ENCODE data around the gene SCN1B.

The SCN1B gene

GRCh38 chr19:35065574-35065973 lies 35.3 kb downstream of the SCN1B start:
- TF ChIP-seq CTCF (IDR thresholded peaks at IDR 0.05): no peak
- no peak for DNase-seq (ENCODE audit: low spot score)
- Histone ChIP-seq H3K27ac (no peak overlapping the region), H3K4me3 (no peak overlapping the region)

GRCh38 chr19:35066121-35066520 lies 35.9 kb downstream of the SCN1B start:
- DNase-seq (ENCODE audit: low spot score): no peak
- Histone ChIP-seq H3K4me3 (no peak overlapping the region), H3K27ac (no peak overlapping the region)
- no peak for TF ChIP-seq CTCF (IDR thresholded peaks at IDR 0.05)

GRCh38 chr19:35066691-35067563 lies 36.7 kb downstream of the SCN1B start:
- DNase-seq (ENCODE audit: low spot score): peak; percentile 86
- peak; percentile 85 for TF ChIP-seq CTCF (IDR thresholded peaks at IDR 0.05)
- H3K27ac ChIP-seq: no peak overlapping the region
- no peak overlapping the region for H3K4me3 ChIP-seq

GRCh38 chr19:35068941-35069634 lies 38.8 kb downstream of the SCN1B start:
- no peak overlapping the region for H3K27ac ChIP-seq
- no peak for TF ChIP-seq CTCF (IDR thresholded peaks at IDR 0.05)
- H3K4me3 ChIP-seq: no peak overlapping the region
- DNase-seq (ENCODE audit: low spot score): no peak

- DNase-seq (ENCODE audit: low spot score): no peak
- no peak overlapping the region for H3K27ac ChIP-seq
- no peak for TF ChIP-seq CTCF (IDR thresholded peaks at IDR 0.05)
These were observed 39.4 kb downstream of the SCN1B start for GRCh38 chr19:35069696-35070095.

GRCh38 chr19:35070471-35070870 lies 40.2 kb downstream of the SCN1B start:
- TF ChIP-seq CTCF (IDR thresholded peaks at IDR 0.05): no peak
- Histone ChIP-seq H3K4me3 (no peak overlapping the region), H3K27ac (no peak overlapping the region)
- DNase-seq (ENCODE audit: low spot score): no peak

More at GRCh38 chr19:35069696-35070095, 39.4 kb downstream of the SCN1B start:
- H3K4me3 ChIP-seq: no peak overlapping the region
